ENCODE data around the gene MGLL. TPM values are rescaled to one million over a fixed set of nuclear protein-coding genes. Genes with fewer than 3 reads are reported as not detected.

Gene MGLL
- total RNA-seq, 1 experiment from 2014 or later, result 42.4 TPM

GRCh38 chr3:127719369-127719768 is 102.9 kb downstream of the MGLL start:
- Mint-ChIP-seq H3K36me3 (ENCODE audit: insufficient read depth, unreplicated experiment) (no peaks in the 10 kb centered on the region), H3K9me3 (ENCODE audit: low read depth, unreplicated experiment) (no peaks in the 10 kb centered on the region), H3K4me1 (ENCODE audit: low read depth, unreplicated experiment) (no peaks in the 10 kb centered on the region), H3K27me3 (ENCODE audit: unreplicated experiment) (no peaks in the 10 kb centered on the region), H3K27ac (ENCODE audit: unreplicated experiment) (no peak overlapping the region), H3K4me3 (ENCODE audit: low read depth, unreplicated experiment) (no peak overlapping the region)
- DNase-seq, result no peak
- CTCF ChIA-PET, result no interaction called here
- no TSS peak for BruUV-seq (replicated peaks)
- intact Hi-C loops (cut with micrococcal nuclease; ENCODE audit: unreplicated experiment), result no loop called here
- no peak for TF ChIP-seq CTCF (IDR thresholded peaks at IDR 0.05; ENCODE audit: unreplicated experiment)

GRCh38 chr3:127718916-127719290 is 103.4 kb downstream of the MGLL start:
- DNase-seq, result no peak
- intact Hi-C loops (cut with micrococcal nuclease; ENCODE audit: unreplicated experiment), result no loop called here
- H3K36me3 Mint-ChIP-seq (ENCODE audit: insufficient read depth, unreplicated experiment), result no peaks in the 10 kb centered on the region
- no peak overlapping the region for H3K27ac Mint-ChIP-seq (ENCODE audit: unreplicated experiment)
- no peaks in the 10 kb centered on the region for H3K4me1 Mint-ChIP-seq (ENCODE audit: low read depth, unreplicated experiment)
- no peaks in the 10 kb centered on the region for H3K9me3 Mint-ChIP-seq (ENCODE audit: low read depth, unreplicated experiment)
- H3K4me3 Mint-ChIP-seq (ENCODE audit: low read depth, unreplicated experiment), result no peak overlapping the region
- no TSS peak for BruUV-seq (replicated peaks)
- no peaks in the 10 kb centered on the region for H3K27me3 Mint-ChIP-seq (ENCODE audit: unreplicated experiment)
- CTCF ChIA-PET, result no interaction called here
- no peak for TF ChIP-seq CTCF (IDR thresholded peaks at IDR 0.05; ENCODE audit: unreplicated experiment)

GRCh38 chr3:127718245-127718915 is 103.9 kb downstream of the MGLL start:
- CTCF ChIA-PET, result no interaction called here
- Mint-ChIP-seq H3K4me1 (ENCODE audit: low read depth, unreplicated experiment) (no peaks in the 10 kb centered on the region), H3K4me3 (ENCODE audit: low read depth, unreplicated experiment) (no peak overlapping the region), H3K36me3 (ENCODE audit: insufficient read depth, unreplicated experiment) (no peaks in the 10 kb centered on the region), H3K9me3 (ENCODE audit: low read depth, unreplicated experiment) (no peaks in the 10 kb centered on the region), H3K27me3 (ENCODE audit: unreplicated experiment) (no peaks in the 10 kb centered on the region), H3K27ac (ENCODE audit: unreplicated experiment) (no peak overlapping the region)
- no peak for DNase-seq
- TF ChIP-seq CTCF (IDR thresholded peaks at IDR 0.05; ENCODE audit: unreplicated experiment), result no peak
- BruUV-seq (replicated peaks), result no TSS peak
- intact Hi-C loops (cut with micrococcal nuclease; ENCODE audit: unreplicated experiment), result no loop called here

GRCh38 chr3:127717357-127718244 is 104.7 kb downstream of the MGLL start:
- no peak for DNase-seq
- no peaks in the 10 kb centered on the region for H3K4me1 Mint-ChIP-seq (ENCODE audit: low read depth, unreplicated experiment)
- no peak overlapping the region for H3K27ac Mint-ChIP-seq (ENCODE audit: unreplicated experiment)
- no peaks in the 10 kb centered on the region for H3K36me3 Mint-ChIP-seq (ENCODE audit: insufficient read depth, unreplicated experiment)
- TF ChIP-seq CTCF (IDR thresholded peaks at IDR 0.05; ENCODE audit: unreplicated experiment), result no peak
- CTCF ChIA-PET, result interaction anchor here (1.1 kb wide), 1 partner anchor 69 kb away, joined by 6 read pairs; no protein-coding TSS in a partner anchor
- BruUV-seq (replicated peaks), result no TSS peak
- H3K4me3 Mint-ChIP-seq (ENCODE audit: low read depth, unreplicated experiment), result no peak overlapping the region
- H3K27me3 Mint-ChIP-seq (ENCODE audit: unreplicated experiment), result no peaks in the 10 kb centered on the region
- no peaks in the 10 kb centered on the region for H3K9me3 Mint-ChIP-seq (ENCODE audit: low read depth, unreplicated experiment)
- intact Hi-C loops (cut with micrococcal nuclease; ENCODE audit: unreplicated experiment), result no loop called here
